OCI-LY1 (cell line): Measurements from ENCODE around the gene C15orf61.

Experiments used
- EZH2 ChIP-seq: fragments of 200-600 bp; sonication (generic), shearing (Covaris generic); IDR thresholded peaks from 2 replicates; pipeline ENCODE4 v1.8.0; 2017; ENCODE audit warnings: borderline replicate concordance, mixed run types, mild to moderate bottlenecking, antibody characterized with exemption, low read length, moderate library complexity, mixed read lengths
- TF ChIP-seq, protein P1 (sequence below): fragments of 200-600 bp; sonication (generic), shearing (Covaris generic); IDR thresholded peaks from 2 replicates; pipeline ENCODE4 v1.5.1; 2017; ENCODE audit warnings: mild to moderate bottlenecking, antibody characterized with exemption, low read length, moderate library complexity, mixed read lengths

DNA sequence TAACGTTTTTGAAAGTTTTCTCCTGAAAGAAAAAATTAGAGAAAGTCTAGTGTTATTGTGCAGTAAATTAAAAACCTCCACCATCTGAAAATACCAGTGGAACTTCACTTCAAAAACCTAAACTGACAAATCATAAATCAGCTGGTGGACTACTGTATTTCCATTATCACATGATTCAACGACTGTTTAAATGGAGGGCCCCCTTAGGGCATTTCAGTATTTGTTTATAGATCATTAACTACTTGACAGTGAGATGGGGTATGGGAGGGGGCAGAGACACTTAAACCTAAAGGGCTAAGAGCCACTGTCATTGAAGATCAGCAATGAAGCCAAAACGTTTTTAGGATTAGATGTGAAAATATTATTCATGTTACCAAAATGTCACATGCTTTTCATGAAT, 8.8 kb upstream of the C15orf61 start:
- TF ChIP-seq, protein P1, sequence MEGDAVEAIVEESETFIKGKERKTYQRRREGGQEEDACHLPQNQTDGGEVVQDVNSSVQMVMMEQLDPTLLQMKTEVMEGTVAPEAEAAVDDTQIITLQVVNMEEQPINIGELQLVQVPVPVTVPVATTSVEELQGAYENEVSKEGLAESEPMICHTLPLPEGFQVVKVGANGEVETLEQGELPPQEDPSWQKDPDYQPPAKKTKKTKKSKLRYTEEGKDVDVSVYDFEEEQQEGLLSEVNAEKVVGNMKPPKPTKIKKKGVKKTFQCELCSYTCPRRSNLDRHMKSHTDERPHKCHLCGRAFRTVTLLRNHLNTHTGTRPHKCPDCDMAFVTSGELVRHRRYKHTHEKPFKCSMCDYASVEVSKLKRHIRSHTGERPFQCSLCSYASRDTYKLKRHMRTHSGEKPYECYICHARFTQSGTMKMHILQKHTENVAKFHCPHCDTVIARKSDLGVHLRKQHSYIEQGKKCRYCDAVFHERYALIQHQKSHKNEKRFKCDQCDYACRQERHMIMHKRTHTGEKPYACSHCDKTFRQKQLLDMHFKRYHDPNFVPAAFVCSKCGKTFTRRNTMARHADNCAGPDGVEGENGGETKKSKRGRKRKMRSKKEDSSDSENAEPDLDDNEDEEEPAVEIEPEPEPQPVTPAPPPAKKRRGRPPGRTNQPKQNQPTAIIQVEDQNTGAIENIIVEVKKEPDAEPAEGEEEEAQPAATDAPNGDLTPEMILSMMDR = no peak
- no peak for TF ChIP-seq EZH2
